Renal pelvis (tissue), 12 donors: ENCODE measurements around the gene SPSB1. TPM values are rescaled to one million over a fixed set of nuclear protein-coding genes. Genes with fewer than 3 reads are reported as not detected.

ENCODE experiments used
- DNase-seq: peaks from one replicate; pipeline ENCODE4 v3.0.0-alpha.2; 2013
- long read RNA-seq, 16 experiments: transcript quantifications; one replicate each; lab custom pipeline, GENCODE V29; 2026
- polyA plus RNA-seq, 3 donors: library from polyadenylated mRNA; unstranded; fragments of 120-200 nt; gene quantifications; one replicate each; pipeline ENCODE4 v1.2.1, GENCODE V29; 2013; ENCODE audit not compliant: insufficient read length in 3 of 3

SPSB1 gene
- 10 to 100 TPM; 11.1 to 14.0 (median 11.4) TPM for polyA plus RNA-seq
- long read RNA-seq, donor 1, partial matches to known transcripts = 0 of 4 reads
- long read RNA-seq, donor 1, other reads (novel, unspliced or antisense) = 0 of 4 reads
- long read RNA-seq, donor 2, partial matches to known transcripts = 0 of 3 reads
- long read RNA-seq, donor 2, other reads (novel, unspliced or antisense) = 0 of 3 reads
- long read RNA-seq, donor 3, transcript SPSB1-201 (3 exons, 3,120 nt) = major isoform, 5 of 8 reads
- long read RNA-seq, donor 3, partial matches to known transcripts = 0 of 8 reads
- long read RNA-seq, donor 3, other reads (novel, unspliced or antisense) = 0 of 8 reads
- long read RNA-seq, donor 4, partial matches to known transcripts = 0 of 4 reads
- long read RNA-seq, donor 4, other reads (novel, unspliced or antisense) = 0 of 4 reads
- long read RNA-seq, donor 5 = 0 reads
- long read RNA-seq, donor 6, partial matches to known transcripts = 0 of 5 reads
- long read RNA-seq, donor 6, other reads (novel, unspliced or antisense) = 0 of 5 reads
- long read RNA-seq, donor 7, transcript SPSB1-201 (3 exons, 3,120 nt) = major isoform, 11 of 14 reads
- long read RNA-seq, donor 7, partial matches to known transcripts = 0 of 14 reads
- long read RNA-seq, donor 7, other reads (novel, unspliced or antisense) = 0 of 14 reads
- long read RNA-seq, donor 8, partial matches to known transcripts = 0 of 5 reads
- long read RNA-seq, donor 8, other reads (novel, unspliced or antisense) = 0 of 5 reads
- long read RNA-seq, donor 9, partial matches to known transcripts = 0 of 4 reads
- long read RNA-seq, donor 9, other reads (novel, unspliced or antisense) = 0 of 4 reads
- long read RNA-seq, donor 10, transcript SPSB1-201 (3 exons, 3,120 nt) = major isoform, 7 of 7 reads
- long read RNA-seq, donor 10, partial matches to known transcripts = 0 of 7 reads
- long read RNA-seq, donor 10, other reads (novel, unspliced or antisense) = 0 of 7 reads
- long read RNA-seq, donor 11, partial matches to known transcripts = 6 of 10 reads
- long read RNA-seq, donor 11, other reads (novel, unspliced or antisense) = 0 of 10 reads
- long read RNA-seq, donor 12, transcript SPSB1-201 (3 exons, 3,120 nt) = major isoform, 8 of 9 reads
- long read RNA-seq, donor 12, partial matches to known transcripts = 0 of 9 reads
- long read RNA-seq, donor 12, other reads (novel, unspliced or antisense) = 0 of 9 reads
- long read RNA-seq, donor 13, partial matches to known transcripts = 5 of 7 reads
- long read RNA-seq, donor 13, other reads (novel, unspliced or antisense) = 0 of 7 reads
- long read RNA-seq, donor 14 = 0 reads
- long read RNA-seq, donor 15, transcript SPSB1-201 (3 exons, 3,120 nt) = major isoform, 6 of 9 reads
- long read RNA-seq, donor 15, partial matches to known transcripts = 0 of 9 reads
- long read RNA-seq, donor 15, other reads (novel, unspliced or antisense) = 0 of 9 reads
- long read RNA-seq, donor 16, partial matches to known transcripts = 0 of 4 reads
- long read RNA-seq, donor 16, other reads (novel, unspliced or antisense) = 0 of 4 reads

DNA sequence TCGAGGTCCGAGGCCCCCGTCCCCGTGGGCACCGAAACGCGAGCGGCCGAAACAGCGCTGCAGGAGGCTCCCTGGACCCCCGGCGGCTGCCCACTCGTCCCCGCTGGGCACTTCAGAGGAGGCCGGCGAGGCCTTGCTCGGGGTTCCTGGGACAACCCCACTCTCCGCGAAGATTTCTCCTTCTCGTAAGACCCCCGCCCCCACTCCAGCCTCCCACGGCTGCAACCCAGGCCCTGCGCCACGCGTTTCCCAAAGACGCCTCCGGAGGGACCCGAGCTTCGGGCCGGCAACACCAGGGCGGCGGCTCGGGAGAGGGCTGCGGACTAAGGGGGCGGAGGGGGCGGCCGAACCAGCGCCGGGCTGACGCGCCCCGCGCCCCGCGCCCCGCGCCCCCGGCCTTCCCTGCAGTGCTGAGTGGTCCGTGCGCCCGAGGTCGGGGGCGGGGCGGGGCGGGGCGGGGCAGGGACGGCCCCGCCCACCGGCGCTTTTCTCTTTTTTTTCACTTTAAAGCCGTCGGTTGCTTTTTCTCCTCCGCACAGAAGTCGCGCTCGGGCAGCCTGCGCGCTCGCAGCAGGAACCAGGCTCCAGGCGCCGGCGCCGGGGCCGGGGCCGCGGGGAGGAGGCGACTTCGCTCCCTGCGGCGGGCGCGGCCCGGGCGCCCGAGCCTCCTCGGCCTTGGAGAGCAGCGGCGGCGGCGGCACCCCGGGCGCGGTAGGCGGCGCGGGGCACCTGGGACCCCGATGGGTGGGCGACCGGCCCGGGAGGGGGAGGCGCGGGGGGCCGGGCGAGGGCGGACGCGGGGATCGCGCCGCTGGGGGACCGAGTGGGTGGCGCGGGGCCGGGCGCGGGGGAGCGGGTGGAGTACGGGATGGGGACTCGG lies at the start of gene SPSB1:
Gene SPSB1 (plus strand): TSS at position 534 of the 880 bp plus-strand sequence. CDS start 62,998 bp downstream, outside the sequence.
- peak; percentile 84 for DNase-seq

DNA sequence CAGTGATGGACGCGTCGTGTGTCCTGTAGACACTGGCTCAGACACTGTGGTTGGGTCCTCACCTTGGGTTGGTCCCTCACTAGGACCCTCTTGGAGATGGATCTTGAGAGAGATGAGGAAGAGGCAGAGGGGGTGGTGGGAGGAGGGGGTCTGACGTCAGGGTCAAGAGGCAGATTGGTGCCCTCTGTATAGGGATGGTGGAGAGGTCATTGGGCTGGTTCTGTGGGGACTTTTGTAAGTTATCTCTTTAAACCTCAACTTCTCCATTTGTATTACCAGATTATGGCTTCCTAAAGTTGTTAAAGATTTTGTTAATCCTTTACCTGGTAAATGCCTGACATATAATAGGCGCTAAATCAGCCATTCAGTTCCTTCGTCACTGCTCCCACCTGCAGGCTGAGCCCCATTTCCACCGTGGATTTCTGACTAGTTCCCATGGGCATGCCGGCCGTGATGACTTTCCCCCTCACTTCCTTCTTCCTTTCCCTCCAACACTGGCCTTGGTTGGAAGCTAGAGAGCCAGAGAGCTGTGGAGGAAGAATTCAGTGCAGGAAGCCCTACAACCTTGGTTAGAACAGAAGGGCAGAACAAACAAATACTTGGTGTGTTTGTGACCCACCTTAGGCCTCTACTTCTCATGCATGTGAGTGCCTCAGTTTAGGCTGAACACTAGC lies 49.5 kb upstream of the SPSB1 start:
- no peak for DNase-seq

DNA sequence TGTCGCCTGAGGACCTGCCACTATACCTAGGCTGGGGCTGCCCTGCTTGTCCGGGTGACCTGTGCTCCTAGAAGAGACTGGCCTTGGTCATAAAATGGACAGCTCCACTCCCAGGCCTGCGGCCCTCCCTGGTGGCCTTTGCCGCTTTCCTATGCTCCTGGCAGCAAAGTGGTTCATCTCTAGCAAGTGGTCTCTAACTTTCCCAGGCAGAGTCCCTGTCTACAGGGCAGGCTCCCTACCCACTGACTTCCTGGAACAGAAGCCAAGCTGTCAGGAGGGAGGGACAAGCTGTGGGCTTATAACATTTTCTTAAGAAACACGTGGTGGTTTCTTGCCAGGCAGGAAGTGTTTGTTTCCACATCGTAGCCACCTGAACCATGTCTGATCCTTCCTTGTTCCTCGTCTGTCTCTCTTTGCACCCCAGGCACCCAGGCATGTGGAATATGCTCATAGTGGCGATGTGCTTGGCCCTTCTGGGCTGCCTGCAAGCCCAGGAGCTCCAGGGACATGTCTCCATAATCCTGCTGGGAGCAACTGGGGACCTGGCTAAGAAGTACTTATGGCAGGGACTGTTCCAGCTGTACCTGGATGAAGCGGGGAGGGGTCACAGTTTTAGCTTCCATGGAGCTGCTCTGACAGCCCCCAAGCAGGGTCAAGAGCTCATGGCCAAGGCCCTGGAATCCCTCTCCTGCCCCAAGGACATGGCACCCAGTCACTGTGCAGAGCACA lies 48.0 kb upstream of the SPSB1 start:
- DNase-seq = no peak

DNA sequence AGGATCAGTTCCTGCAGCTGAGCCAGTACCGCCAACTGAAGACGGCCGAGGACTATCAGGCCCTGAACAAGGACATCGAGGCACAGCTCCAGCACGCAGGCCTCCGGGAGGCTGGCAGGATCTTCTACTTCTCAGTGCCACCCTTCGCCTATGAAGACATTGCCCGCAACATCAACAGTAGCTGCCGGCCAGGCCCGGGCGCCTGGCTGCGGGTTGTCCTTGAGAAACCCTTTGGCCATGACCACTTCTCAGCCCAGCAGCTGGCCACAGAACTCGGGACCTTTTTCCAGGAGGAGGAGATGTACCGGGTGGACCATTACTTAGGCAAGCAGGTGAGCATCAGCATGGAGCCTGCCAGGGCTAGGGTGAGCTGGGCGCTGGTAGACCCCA lies 47.5 kb upstream of the SPSB1 start:
- no peak for DNase-seq

DNA sequence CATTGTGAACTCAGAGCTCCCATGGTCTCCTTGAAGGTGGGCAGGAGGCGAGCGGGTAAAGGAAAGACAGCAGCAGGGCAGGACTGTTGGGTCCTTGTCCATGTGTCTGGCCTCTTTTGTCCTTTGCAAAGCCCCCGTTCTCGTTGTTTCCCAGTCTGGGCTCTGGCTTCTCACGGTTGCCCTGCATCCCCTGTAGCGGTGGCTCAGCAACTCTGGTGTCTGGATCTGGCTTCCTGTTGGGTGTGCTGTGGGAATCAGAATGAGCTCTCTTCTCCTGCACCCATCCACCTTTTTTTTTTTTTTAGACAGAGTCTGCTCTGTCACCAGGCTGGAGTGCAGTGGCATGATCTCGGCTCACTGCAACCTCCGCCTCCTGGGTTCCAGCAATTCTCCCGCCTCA lies 47.0 kb upstream of the SPSB1 start:
- DNase-seq = no peak

DNA sequence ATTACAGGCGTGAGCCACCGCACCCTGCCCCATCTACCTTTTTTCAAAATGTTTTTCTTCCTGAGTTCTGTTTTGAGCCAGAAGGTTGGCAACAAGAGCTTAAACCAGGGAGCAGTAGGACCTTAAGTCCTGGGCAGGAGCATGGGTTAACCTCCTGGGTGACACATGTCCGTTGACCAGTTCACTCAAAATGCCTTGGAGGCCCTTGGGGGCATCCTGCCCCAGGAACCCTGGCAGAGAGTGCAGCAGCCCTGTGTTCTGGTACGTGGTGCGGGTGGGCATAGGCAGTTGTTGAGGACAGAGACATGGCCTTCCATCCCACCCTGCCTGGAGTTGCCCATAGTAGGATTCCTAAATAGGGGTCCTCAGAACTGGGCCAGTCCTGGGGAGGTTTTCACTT lies 46.5 kb upstream of the SPSB1 start:
- DNase-seq = no peak

DNA sequence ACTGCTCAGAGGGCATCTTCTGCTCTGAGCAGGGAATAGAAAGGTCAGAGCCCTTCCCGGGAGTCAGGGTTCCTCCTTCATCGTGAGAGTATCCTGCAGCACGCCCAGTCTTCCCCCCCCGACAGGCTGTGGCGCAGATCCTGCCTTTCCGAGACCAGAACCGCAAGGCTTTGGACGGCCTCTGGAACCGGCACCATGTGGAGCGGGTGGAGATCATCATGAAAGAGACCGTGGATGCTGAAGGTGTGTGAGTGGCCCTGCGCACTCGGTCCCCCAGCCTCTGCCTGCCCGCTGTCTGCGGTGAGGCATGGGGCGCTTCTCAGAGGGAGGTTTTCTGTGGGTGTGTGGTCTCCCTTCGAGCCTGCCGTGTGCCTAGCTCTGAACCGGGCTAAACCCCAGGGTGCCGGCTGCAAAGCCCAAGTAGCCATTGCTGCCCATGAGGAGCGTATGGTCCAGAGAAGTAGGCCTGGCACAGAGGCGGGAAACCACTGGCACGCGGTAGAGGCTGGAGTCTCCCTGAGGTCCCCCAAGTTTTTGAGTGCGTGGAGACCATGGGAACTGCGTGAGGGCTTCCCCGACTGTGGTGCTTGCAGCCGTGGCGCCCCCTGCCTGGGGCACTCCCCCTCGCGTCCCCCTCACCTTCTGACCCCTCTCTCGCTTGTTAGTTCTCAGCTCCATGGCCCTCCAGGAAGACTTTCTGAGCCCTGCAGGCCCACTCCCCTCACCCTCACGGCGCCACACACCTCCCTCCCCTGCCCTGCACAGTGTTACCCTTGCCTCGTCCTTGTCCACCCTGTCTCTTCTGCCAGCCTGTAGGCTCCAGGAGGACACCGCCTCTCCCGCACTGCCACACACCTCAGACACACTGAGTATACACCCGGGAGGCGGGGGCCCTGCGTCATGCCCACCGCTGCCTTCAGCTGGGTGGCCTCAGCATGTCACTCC lies 45.6 kb upstream of the SPSB1 start:
- DNase-seq = no peak

DNA sequence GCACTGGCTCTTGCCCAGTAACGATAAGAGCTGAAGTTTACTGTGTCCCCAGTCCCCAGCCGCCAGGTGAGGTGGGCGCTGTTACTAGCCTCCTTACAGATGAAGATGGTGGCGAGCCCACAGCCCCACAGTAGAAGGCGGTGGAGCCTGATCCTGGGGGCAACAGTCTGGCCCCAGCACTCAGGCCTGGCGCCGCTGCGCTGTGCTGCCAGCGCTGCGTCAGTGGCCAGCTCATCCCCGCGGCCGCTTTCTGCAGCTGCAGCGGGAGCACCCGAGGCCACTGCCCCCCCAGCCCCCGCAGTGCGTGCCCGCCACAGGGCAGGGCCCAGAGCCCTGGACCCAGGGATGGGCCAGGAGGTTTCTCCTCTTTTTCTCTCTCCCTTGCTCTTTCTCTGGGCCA lies 44.8 kb upstream of the SPSB1 start:
- DNase-seq = no peak

DNA sequence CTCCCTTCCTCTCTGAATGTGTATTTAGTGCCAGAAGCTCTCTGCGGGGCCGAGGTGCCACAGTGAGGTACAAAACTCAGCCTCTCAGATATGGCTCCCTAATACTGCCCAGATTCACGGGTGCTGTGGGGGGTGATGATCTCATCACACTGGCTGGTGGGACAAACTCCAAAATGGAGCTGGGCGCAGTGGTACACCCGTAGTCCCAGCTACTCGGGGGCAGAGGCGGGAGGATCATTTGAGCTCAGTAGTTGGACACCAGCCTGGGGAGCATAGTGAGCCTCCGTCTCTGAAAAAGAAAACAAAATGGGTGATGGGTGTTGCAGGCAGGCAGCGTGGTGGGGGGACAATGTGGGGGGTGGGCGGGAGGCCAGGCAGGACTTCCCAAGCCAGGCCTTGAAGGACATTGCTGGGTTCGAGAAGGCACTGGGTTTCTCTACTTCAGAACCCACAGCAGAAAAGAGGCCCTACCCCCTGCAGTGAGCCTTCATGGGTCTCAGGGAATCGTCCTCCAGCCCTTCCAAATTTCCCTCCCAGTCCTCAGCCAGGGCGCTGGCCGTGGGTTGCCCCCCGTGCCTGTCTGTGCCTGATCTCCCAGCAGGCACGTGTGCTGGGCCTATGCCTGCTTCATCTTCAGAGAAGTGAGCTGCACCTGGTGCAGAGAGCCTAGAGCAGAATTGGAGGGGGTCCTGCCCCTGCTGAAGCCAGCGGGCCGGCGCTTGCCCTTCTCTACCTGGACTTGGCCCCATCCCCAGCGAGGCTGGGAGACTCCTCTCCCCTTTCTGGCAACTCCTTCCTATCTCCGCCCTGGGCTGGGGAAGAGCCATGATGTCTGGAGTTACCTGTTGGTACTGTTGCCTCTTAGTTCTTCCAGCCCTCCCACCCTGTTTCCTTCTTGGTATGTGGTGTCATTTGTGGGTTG lies 44.1 kb upstream of the SPSB1 start:
- DNase-seq = no peak

DNA sequence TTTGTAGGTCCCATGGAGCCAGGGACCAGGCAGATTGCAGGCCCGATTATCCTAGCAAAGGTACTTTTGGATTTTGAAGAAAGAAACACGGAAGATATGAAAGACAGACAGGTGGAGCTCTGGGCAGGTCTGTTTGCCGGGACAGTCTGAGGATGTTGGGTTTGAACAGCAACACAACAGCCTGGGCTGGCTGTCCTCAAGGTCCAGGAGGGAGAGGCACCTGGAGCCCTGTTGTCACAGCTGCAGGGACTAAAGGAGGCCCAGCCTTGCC lies 43.5 kb upstream of the SPSB1 start:
- DNase-seq = no peak

DNA sequence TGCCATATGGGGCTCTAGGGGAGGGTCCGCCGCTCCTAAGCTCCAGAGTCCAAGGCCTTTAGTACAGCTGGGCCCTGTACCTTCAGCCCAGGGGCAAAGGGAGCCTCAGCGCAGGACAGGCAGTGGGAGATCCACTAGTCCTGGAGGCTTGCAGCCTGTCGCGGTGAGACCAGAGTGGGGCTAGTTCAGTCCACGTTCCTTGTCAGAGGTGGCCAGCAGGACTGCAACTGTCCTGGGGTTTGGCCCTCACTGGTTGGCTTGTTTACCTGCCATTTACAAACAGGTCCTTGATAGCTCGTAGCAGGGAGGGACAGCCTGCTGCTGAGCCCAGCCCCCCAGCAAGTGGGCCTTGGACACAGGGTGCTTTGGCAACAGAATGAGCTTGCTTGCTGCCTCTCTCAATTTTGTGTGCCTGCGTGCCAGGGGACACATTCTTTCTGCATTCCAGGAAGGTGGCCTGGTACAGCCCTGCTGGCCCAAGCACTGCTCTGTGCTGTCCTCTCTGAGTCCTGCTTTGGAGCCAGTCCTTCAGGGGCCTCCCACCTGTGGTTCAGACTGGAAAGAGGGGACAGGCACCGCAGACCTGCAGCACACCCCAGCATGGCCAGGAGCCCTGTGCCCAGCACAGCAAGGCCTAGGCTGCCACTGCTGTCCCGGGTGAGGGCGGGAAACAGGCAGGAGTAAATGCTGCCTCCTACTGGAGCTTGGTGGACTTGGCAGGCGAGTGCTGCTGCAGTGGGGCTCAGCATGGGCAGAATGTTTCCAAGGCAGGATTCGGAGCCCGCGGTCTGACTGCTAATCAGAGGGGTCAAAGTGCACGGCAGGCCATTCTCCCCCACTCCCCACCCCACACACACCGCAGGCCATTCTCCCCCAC lies 42.9 kb upstream of the SPSB1 start:
- no peak for DNase-seq

DNA sequence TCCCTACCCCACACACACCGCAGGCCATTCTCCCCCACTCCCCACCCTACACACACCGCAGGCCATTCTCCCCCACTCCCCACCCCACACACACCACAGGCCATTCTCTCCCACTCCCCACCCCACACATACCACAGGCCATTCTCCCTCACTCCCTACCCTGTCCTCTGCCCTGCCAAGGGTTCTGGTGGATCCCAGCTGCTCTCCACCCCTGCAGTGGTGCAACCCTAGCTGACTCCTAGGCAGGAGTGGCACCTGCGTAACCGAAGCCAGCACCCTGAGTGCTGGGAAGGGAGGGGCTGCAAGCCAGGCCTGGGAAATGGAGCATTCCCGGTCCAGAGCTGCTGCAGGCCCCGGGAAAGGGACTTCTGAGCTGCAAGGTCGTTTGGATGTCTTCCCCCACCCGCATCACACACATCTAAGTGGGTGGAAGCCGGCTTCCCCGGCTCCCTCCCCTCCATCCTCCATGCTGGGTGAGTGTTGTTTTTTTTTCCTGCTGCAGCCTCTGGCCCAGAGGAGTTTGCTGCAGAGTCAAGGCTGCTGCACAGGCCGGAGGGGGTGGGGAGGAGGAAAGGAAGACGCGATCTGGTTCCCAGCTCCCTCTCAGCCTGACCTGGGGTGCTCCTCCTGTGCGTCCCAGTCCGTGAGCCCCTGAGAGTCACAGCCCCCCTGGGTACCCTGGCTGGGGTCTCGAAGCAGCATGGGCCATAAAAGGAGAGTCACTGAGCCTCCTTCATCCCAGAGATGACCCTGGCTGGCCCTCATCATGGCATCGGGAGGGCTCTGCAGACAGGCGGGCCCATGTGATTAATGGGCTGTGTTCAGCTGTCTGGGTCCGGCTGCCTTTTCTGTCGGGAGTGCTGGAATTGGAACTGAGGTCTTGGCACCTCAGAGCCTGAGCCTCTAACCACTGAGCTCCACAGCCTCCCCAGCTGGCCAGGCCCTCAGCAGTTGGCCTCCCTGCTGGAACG lies 42.0 kb upstream of the SPSB1 start:
- DNase-seq = no peak

DNA sequence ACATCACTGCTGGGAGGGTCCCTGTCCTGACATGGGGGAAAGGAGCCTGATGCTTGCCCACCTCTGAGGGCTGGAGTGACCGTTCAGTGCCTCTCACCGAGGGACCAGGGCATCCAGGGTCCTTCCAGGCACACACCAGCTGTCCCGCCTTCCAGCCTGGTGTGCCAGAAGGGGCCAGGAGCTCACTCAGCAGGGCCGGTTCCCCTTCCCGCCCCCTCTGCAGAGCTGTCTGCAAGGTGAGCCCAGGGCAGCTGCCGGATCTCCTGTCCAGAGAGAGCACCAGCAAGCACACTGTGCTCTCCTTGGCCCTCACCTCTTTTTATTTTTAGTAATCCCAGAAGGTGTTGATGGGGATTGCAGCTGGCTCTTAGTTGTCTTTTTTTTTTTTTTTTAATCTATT lies 41.2 kb upstream of the SPSB1 start:
- no peak for DNase-seq

DNA sequence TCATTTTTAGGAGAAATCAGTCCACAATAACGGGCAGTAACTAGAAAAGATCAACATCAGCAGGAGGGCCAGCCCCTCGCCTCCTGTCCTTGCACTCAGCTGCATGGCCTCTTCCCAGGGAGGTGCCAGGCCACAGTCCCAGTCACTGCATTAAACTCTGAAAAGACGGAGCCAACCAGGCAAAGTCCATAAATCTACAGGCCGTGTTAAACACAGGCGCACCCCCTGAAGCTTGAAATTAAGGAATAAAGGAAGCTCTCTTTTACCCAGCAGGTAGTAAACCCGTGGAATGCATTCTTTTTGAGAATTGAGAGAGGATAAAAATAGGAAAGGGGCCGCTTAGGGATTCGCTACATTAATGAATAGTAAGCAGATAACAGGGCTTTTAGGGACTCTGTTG lies 39.7 kb upstream of the SPSB1 start:
- peak; percentile 69 for DNase-seq
